WERI-Rb-1 (cell line): ENCODE data around the gene ADIPOR2.

Source experiments
- DNase-seq: peaks from one replicate; pipeline ENCODE4 v3.0.0-alpha.2; 2020
- H3K27ac ChIP-seq: fragments of 250-450 bp; sonication (Bioruptor Pico); 2 replicates; pipeline ENCODE4 v1.5.1; 2020; ENCODE audit warnings: mild to moderate bottlenecking, moderate library complexity
- H3K27me3 ChIP-seq: fragments of 250-450 bp; sonication (Bioruptor Pico); 2 replicates; pipeline ENCODE4 v1.5.1; 2021; ENCODE audit warnings: mild to moderate bottlenecking, low read depth, moderate library complexity; ENCODE audit not compliant: insufficient read depth, severe bottlenecking
- H3K36me3 ChIP-seq: fragments of 250-450 bp; sonication (Bioruptor Pico); 2 replicates; pipeline ENCODE4 v1.5.1; 2020; ENCODE audit warnings: mild to moderate bottlenecking, moderate library complexity
- H3K4me3 ChIP-seq: 2 replicates; pipeline ENCODE4 v1.5.1; 2011; ENCODE audit warnings: low read depth, mild to moderate bottlenecking, control low read depth, low read length
- H3K9me3 ChIP-seq: fragments of 250-450 bp; sonication (Bioruptor Pico); 2 replicates; pipeline ENCODE4 v1.5.1; 2021; ENCODE audit warnings: mild to moderate bottlenecking, moderate library complexity; ENCODE audit not compliant: severe bottlenecking
- CTCF ChIP-seq: IDR thresholded peaks from 2 replicates; pipeline ENCODE4 v1.5.1; 2011; ENCODE audit warnings: low read depth, mild to moderate bottlenecking, control low read depth, inconsistent platforms, low read length

The ADIPOR2 gene

DNA sequence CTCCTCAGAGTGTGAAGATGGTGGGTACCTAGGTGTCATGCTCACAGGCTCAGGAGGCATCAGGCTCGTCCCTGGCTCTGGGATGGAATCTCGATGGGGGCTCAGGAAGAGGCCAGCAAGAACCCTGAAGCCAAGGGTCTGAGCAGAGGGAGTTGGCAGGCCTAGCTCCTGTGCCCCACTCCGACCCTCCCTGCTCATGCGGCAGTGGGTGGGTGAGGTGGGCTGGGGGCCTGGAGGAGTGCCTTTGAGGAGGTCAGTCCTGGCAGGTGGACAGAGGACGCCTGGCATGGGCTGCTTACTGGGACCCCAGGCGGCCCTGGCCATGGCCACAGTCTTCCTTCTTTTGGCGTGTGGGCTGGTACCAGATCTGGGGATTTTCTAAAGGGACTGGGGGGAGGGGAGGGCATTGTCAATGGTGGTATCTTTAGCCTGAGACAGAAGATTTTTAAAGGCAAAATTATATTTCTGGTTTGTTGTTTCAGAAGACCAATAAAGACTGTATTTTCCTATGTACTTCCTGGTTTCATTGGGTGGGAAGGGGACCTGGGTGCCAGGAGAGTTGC lies 145.5 kb downstream of the ADIPOR2 start:
- H3K27me3 ChIP-seq = no peaks in the 10 kb centered on the region
- no peaks in the 10 kb centered on the region for H3K36me3 ChIP-seq
- H3K4me3 ChIP-seq = no peak overlapping the region
- DNase-seq = no peak
- H3K27ac ChIP-seq = no peak overlapping the region; the same call in 1 of the 2 replicates
- no peak for TF ChIP-seq CTCF
- no peaks in the 10 kb centered on the region for H3K9me3 ChIP-seq

GRCh38 chr12:1836854-1837421 lies 146.1 kb downstream of the ADIPOR2 start:
- no peak for DNase-seq
- Histone ChIP-seq H3K4me3 (no peak overlapping the region), H3K9me3 (no peaks in the 10 kb centered on the region), H3K36me3 (no peaks in the 10 kb centered on the region), H3K27me3 (no peaks in the 10 kb centered on the region), H3K27ac (no peak overlapping the region; the same call in 1 of the 2 replicates)
- no peak for TF ChIP-seq CTCF

- Histone ChIP-seq H3K27ac (no peak overlapping the region), H3K9me3 (no peaks in the 10 kb centered on the region), H3K27me3 (no peaks in the 10 kb centered on the region), H3K4me3 (no peak overlapping the region), H3K36me3 (no peaks in the 10 kb centered on the region)
- TF ChIP-seq CTCF = no peak
- no peak for DNase-seq
Observed at GRCh38 chr12:1837541-1838204, 146.8 kb downstream of the ADIPOR2 start.
